H9 (cell line): Measurements from ENCODE around the gene PLEKHO2. TPM values are rescaled to one million over a fixed set of nuclear protein-coding genes. Genes with fewer than 3 reads are reported as not detected.
A peak's percentile ranks its signal among the peaks of the same experiment; 100 is the strongest.

Experiments used
- DNase-seq: peaks from one replicate; pipeline ENCODE4 v3.0.0-alpha.2; 2017
- H2AFZ ChIP-seq: one replicate; pipeline ENCODE4 v1.6.1; 2013; ENCODE audit warnings: mild to moderate bottlenecking, low read length, control low read depth, moderate library complexity
- H2AK5ac ChIP-seq: 2 replicates; pipeline ENCODE4 v1.6.1; 2013; ENCODE audit warnings: low read length, control low read depth, mixed read lengths; ENCODE audit not compliant: insufficient read length
- H2BK120ac ChIP-seq: one replicate; pipeline ENCODE4 v1.6.1; 2013; ENCODE audit warnings: low read depth, mild to moderate bottlenecking, low read length, control low read depth, inconsistent platforms; ENCODE audit not compliant: poor library complexity, severe bottlenecking
- H2BK12ac ChIP-seq: 2 replicates; pipeline ENCODE4 v1.6.1; 2013; ENCODE audit warnings: low read length, control low read depth, mixed read lengths, low read depth; ENCODE audit not compliant: insufficient read length
- H2BK15ac ChIP-seq: 2 replicates; pipeline ENCODE4 v1.6.1; 2013; ENCODE audit warnings: low read depth, low read length, control low read depth
- H2BK20ac ChIP-seq: one replicate; pipeline ENCODE4 v1.6.1; 2013; ENCODE audit warnings: low read depth, mild to moderate bottlenecking, low read length, control low read depth, inconsistent platforms; ENCODE audit not compliant: poor library complexity, severe bottlenecking
- H2BK5ac ChIP-seq: 2 replicates; pipeline ENCODE4 v1.6.1; 2013; ENCODE audit warnings: low read length, control low read depth, mixed read lengths; ENCODE audit not compliant: insufficient read length
- H3K14ac ChIP-seq: 2 replicates; pipeline ENCODE4 v1.6.1; 2013; ENCODE audit warnings: low read length, control low read depth; ENCODE audit not compliant: insufficient read depth
- H3K18ac ChIP-seq: 2 replicates; pipeline ENCODE4 v1.6.1; 2013; ENCODE audit warnings: low read depth, mild to moderate bottlenecking, mixed read lengths, low read length, control low read depth; ENCODE audit not compliant: insufficient read length
- H3K23ac ChIP-seq: 2 replicates; pipeline ENCODE4 v1.6.1; 2013; ENCODE audit warnings: low read length, control low read depth, mixed read lengths, low read depth; ENCODE audit not compliant: insufficient read length
- H3K23me2 ChIP-seq: 2 replicates; pipeline ENCODE4 v1.6.1; 2013; ENCODE audit warnings: low read depth, mild to moderate bottlenecking, mixed read lengths, low read length, control low read depth; ENCODE audit not compliant: insufficient read length, poor library complexity, severe bottlenecking
- H3K27ac ChIP-seq: 2 replicates; pipeline ENCODE4 v1.5.1; 2013; ENCODE audit warnings: low read length, control low read depth, mixed read lengths, low read depth; ENCODE audit not compliant: insufficient read length
- H3K27me3 ChIP-seq: 2 replicates; pipeline ENCODE4 v1.6.1; 2013; ENCODE audit warnings: low read length, control low read depth, inconsistent platforms; ENCODE audit not compliant: insufficient read depth
- H3K4ac ChIP-seq: 2 replicates; pipeline ENCODE4 v1.6.1; 2013; ENCODE audit warnings: low read depth, mild to moderate bottlenecking, control low read depth, inconsistent platforms, low read length, moderate library complexity
- H3K4me1 ChIP-seq: 2 replicates; pipeline ENCODE4 v1.6.1; 2013; ENCODE audit warnings: low read length, control low read depth, inconsistent platforms; ENCODE audit not compliant: insufficient read depth
- H3K4me2 ChIP-seq: 2 replicates; pipeline ENCODE4 v1.6.1; 2013; ENCODE audit warnings: low read length, control low read depth, mixed read lengths; ENCODE audit not compliant: insufficient read length, insufficient read depth
- H3K56ac ChIP-seq: 2 replicates; pipeline ENCODE4 v1.6.1; 2013; ENCODE audit warnings: low read depth, mild to moderate bottlenecking, mixed read lengths, low read length, control low read depth; ENCODE audit not compliant: insufficient read length
- H3K79me1 ChIP-seq: 2 replicates; pipeline ENCODE4 v1.6.1; 2013; ENCODE audit warnings: low read depth, mild to moderate bottlenecking, moderate library complexity, low read length, control low read depth, inconsistent platforms; ENCODE audit not compliant: insufficient read depth, poor library complexity, severe bottlenecking
- H3K79me2 ChIP-seq: 2 replicates; pipeline ENCODE4 v1.6.1; 2013; ENCODE audit warnings: low read length, control low read depth, inconsistent platforms; ENCODE audit not compliant: insufficient read depth
- H3K9ac ChIP-seq: 2 replicates; pipeline ENCODE4 v1.6.1; 2013; ENCODE audit warnings: low read length, control low read depth, mixed read lengths; ENCODE audit not compliant: insufficient read length; ENCODE audit errors: extremely low read depth
- H3K9me3 ChIP-seq: one replicate; pipeline ENCODE4 v1.6.1; 2013; ENCODE audit warnings: low read depth, low read length, inconsistent platforms; ENCODE audit not compliant: control insufficient read depth
- H3T11ph ChIP-seq: one replicate; pipeline ENCODE4 v1.6.1; 2013; ENCODE audit warnings: mild to moderate bottlenecking, low read length, control low read depth, inconsistent platforms
- H4K20me1 ChIP-seq: one replicate; pipeline ENCODE4 v1.6.1; 2013; ENCODE audit not compliant: control insufficient read depth, insufficient read length, insufficient read depth
- H4K5ac ChIP-seq: 2 replicates; pipeline ENCODE4 v1.6.1; 2013; ENCODE audit warnings: low read depth, mild to moderate bottlenecking, mixed read lengths, low read length, control low read depth; ENCODE audit not compliant: insufficient read length
- H4K8ac ChIP-seq: replicated peaks from 2 replicates; pipeline ENCODE4 v1.6.1; 2013; ENCODE audit warnings: low read length, control low read depth, mixed read lengths, low read depth; ENCODE audit not compliant: insufficient read length
- H4K91ac ChIP-seq: 2 replicates; pipeline ENCODE4 v1.6.1; 2013; ENCODE audit warnings: low read depth, mild to moderate bottlenecking, moderate library complexity, mixed read lengths, low read length, control low read depth; ENCODE audit not compliant: insufficient read length
- H3K27ac Mint-ChIP-seq, 3 experiments: 2 replicates in 2 of 3; 3 replicates in 1 of 3; pipeline ENCODE4 v1.8.0; 2020 to 2021; ENCODE audit warnings: mixed read lengths in 3 of 3, mild to moderate bottlenecking in 1 of 3, moderate library complexity in 1 of 3
- H3K27me3 Mint-ChIP-seq: 2 replicates; pipeline ENCODE4 v1.8.0; 2021; ENCODE audit warnings: low read depth, mild to moderate bottlenecking, moderate library complexity, mixed read lengths
- H3K36me3 Mint-ChIP-seq, 3 experiments: 2 replicates in 2 of 3; 3 replicates in 1 of 3; pipeline ENCODE4 v1.8.0; 2020 to 2021; ENCODE audit warnings: low read depth in 3 of 3, mixed read lengths in 3 of 3; ENCODE audit not compliant: insufficient read depth in 1 of 3
- H3K4me1 Mint-ChIP-seq, 2 experiments: 2 replicates each; pipeline ENCODE4 v1.8.0; 2020; ENCODE audit warnings: mixed read lengths in 2 of 2
- H3K4me3 Mint-ChIP-seq, 2 experiments: 2 replicates in 1 of 2; 3 replicates in 1 of 2; pipeline ENCODE4 v1.8.0; 2020 to 2021; ENCODE audit warnings: mild to moderate bottlenecking in 2 of 2, mixed read lengths in 2 of 2, moderate library complexity in 1 of 2
- H3K9me3 Mint-ChIP-seq, 2 experiments: 2 replicates in 1 of 2; 3 replicates in 1 of 2; pipeline ENCODE4 v1.8.0; 2020; ENCODE audit warnings: mild to moderate bottlenecking in 2 of 2, mixed read lengths in 2 of 2, moderate library complexity in 1 of 2
- CTCF ChIP-seq: fragments of 200-600 bp; sonication (generic); conservative IDR thresholded peaks from 3 replicates; pipeline ENCODE4 v1.8.0; 2021; ENCODE audit warnings: antibody characterized with exemption, mild to moderate bottlenecking
- WGBS: extraction: QIAGEN DNeasy Blood & Tissue Kit; methylation state at CpG from one replicate; pipeline ENCODE4 v1.1.7; 2013; ENCODE audit warnings: missing lambda C conversion rate, low lambda C conversion rate, mixed read lengths; ENCODE audit not compliant: insufficient read length; ENCODE audit errors: extremely low coverage; 5-methylcytosine and 5-hydroxymethylcytosine counted together
- total RNA-seq: library from RNA; stranded (reverse); gene quantifications from 2 replicates; pipeline ENCODE4 v1.2.1, GENCODE V29; 2021

Gene PLEKHO2
- total RNA-seq, 1 experiment from 2014 or later = 18.1 TPM

GRCh38 chr15:64845183-64845611 lies 3.5 kb downstream of the PLEKHO2 start:
- no peak overlapping the region for H2BK20ac ChIP-seq
- no peak overlapping the region for H4K5ac ChIP-seq
- peaks cover 26% of the 10 kb centered on the region; the same call in 1 of the 2 replicates for H3K79me2 ChIP-seq
- H3K4me1 ChIP-seq = no peaks in the 10 kb centered on the region; the same call in 1 of the 2 replicates
- H2BK12ac ChIP-seq = no peak overlapping the region
- peaks cover 10% of the 10 kb centered on the region for H3K79me1 ChIP-seq
- WGBS = no CpG with 5 or more reads among the region's 2 CpGs
- no peak overlapping the region for H4K8ac ChIP-seq
- TF ChIP-seq CTCF = no peak
- H3K56ac ChIP-seq = no peak overlapping the region
- H3K23me2 ChIP-seq = peaks cover 16% of the 10 kb centered on the region
- Mint-ChIP-seq H3K27ac (peak overlapping the region in 2 of 3 experiments; percentile 43 to 67; a peak in 3 of 7 replicates), H3K36me3 (peaks cover 9 to 22% (median 15%) of the 10 kb centered on the region in 3 experiments; a peak in 6 of 7 replicates), H3K27me3 (no peaks in the 10 kb centered on the region; the same call in 1 of the 2 replicates), H3K4me1 (peaks cover 50 to 56% of the 10 kb centered on the region in 2 experiments), H3K9me3 (no peaks in the 10 kb centered on the region), H3K4me3 (no peak overlapping the region; a peak in 1 of 5 replicates)
- H4K20me1 ChIP-seq = peaks cover 2% of the 10 kb centered on the region
- no peaks in the 10 kb centered on the region for H3K9me3 ChIP-seq
- H3K14ac ChIP-seq = no peak overlapping the region
- no peak overlapping the region for H3K9ac ChIP-seq
- H3K4ac ChIP-seq = no peak overlapping the region
- H3K4me2 ChIP-seq = no peak overlapping the region
- no peak overlapping the region for H2AK5ac ChIP-seq
- H2BK120ac ChIP-seq = no peak overlapping the region
- no peak overlapping the region for H4K91ac ChIP-seq
- H3K23ac ChIP-seq = no peak overlapping the region
- no peak overlapping the region for H3K27ac ChIP-seq
- no peak for DNase-seq
- no peak overlapping the region for H3T11ph ChIP-seq
- no peak overlapping the region for H3K18ac ChIP-seq
- H2AFZ ChIP-seq = no peak overlapping the region
- H3K27me3 ChIP-seq = no peaks in the 10 kb centered on the region
- H2BK5ac ChIP-seq = no peak overlapping the region
- H2BK15ac ChIP-seq = no peak overlapping the region
